Measurements from ENCODE around the gene TBC1D12.

DNA sequence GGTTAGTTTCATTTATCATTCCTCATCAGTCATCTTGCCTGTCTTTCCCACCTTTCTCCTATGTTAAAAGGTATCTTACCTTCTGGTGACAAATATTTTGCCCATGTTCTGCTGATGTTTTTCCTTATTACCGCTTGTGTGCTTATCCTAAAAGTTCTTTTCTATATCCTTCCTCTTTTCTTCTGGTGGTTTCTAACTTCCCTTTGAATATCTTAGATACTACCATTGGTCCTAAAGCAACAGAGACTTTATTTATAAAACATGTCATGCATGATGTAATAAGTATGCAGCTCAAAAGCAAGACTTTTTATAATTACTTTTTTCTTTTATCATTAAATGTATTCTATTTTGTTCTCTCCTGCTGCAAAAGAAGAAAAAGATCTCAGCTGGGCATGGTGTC, 24.8 kb downstream of the TBC1D12 start:
- TF ChIP-seq, protein P1, sequence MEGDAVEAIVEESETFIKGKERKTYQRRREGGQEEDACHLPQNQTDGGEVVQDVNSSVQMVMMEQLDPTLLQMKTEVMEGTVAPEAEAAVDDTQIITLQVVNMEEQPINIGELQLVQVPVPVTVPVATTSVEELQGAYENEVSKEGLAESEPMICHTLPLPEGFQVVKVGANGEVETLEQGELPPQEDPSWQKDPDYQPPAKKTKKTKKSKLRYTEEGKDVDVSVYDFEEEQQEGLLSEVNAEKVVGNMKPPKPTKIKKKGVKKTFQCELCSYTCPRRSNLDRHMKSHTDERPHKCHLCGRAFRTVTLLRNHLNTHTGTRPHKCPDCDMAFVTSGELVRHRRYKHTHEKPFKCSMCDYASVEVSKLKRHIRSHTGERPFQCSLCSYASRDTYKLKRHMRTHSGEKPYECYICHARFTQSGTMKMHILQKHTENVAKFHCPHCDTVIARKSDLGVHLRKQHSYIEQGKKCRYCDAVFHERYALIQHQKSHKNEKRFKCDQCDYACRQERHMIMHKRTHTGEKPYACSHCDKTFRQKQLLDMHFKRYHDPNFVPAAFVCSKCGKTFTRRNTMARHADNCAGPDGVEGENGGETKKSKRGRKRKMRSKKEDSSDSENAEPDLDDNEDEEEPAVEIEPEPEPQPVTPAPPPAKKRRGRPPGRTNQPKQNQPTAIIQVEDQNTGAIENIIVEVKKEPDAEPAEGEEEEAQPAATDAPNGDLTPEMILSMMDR (conservative IDR thresholded peaks at IDR 0.05), result no peak
- TF ChIP-seq EZH2 (IDR thresholded peaks at IDR 0.05; ENCODE audit: low read depth), result no peak

Measured in PC-9 (cell line).